Activated CD8-positive, alpha-beta memory T cell treated with anti-CD3 and anti-CD28 coated beads, Interleukin-2, amount 50 U/mL, for 1 hour (primary cell): Measurements from ENCODE around the gene CHRM5.

Experiments
- DNase-seq: peaks from one replicate; pipeline ENCODE4 v3.0.0-alpha.2; 2020; ENCODE audit errors: extremely low read depth

The CHRM5 gene

DNA sequence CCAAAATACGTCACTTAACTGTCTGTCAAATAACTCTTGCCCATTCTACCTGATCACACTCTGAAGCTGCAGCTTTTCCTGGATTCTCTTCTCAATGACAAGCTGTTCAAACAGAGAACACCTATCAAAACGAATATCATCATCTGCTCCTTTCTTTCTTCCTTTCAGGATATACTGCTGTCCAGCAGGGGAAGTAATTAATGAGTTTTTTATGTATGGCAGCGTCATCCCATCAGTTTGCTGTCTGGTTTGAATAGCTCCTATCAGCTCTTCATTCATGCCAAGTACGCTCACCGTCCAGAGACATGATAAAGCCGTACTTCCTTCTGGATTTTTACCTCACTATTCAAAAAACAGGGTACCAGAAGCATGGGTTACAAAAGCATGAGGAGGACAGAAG is at the start of gene CHRM5:
Gene CHRM5 (plus strand): TSS at position 274 of the 400 bp plus-strand sequence. CDS start 94,221 bp downstream, outside the sequence.
- no peak for DNase-seq

GRCh38 chr15:33923446-33923845 is 44.9 kb upstream of the CHRM5 start:
- no peak for DNase-seq

DNA sequence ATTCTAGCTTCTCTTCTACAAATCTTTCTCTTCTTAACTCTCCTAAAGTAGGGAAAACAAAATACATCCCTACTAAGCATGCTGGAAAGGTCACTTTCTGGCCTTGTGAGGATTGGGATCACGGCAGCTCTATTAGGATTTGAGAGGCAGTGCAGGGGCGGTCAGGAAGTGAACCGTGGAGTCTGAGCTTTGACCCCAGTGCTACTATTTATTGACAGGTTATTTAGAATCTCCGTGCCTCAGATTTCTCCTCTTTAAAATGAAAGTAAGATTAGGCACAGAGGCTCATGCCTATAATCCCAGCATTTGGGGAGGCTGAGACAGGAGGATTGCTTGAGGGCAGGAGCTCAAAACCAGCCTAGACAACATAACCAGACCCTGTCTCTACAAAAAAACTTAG is 42.0 kb upstream of the CHRM5 start:
- DNase-seq = no peak

DNA sequence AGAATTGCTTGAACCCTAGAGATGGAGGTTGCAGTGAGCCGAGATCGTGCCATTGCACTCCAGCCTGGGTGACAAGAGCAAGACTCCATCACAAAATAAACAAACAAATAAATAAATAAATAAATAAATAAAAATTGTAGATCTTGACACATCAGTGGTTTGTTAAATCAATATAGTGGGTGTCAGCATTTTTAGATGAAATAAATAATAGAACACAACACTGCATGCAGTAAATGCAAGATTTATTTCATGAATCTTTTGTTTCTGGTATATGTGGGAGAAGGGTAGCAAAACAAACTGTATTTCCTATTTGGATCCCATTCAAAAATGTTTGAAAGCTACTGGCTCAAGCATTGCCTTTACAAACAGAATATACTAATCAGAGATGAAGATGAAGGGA is 35.6 kb upstream of the CHRM5 start:
- DNase-seq = no peak

- no peak for DNase-seq
These were observed 33.9 kb upstream of the CHRM5 start for GRCh38 chr15:33934396-33934795.

DNA sequence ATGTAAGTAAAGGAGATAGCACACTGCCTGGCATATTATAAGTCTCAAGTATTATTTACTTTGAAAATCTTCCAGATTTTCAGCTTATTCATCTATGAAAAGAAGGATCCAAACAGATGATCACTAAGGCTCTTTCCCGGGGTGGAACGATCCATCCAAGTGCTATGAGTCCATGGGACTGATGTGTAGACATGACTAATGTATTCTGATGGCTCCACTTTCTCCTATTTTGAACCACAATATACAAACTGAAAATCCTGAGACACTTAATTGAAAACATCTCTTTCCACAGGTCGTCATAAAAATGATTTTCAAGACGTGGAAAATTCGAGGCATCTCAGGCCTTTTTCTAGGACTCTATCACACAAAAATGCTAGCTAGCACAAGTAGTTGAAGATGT is 33.4 kb upstream of the CHRM5 start:
- no peak for DNase-seq

DNA sequence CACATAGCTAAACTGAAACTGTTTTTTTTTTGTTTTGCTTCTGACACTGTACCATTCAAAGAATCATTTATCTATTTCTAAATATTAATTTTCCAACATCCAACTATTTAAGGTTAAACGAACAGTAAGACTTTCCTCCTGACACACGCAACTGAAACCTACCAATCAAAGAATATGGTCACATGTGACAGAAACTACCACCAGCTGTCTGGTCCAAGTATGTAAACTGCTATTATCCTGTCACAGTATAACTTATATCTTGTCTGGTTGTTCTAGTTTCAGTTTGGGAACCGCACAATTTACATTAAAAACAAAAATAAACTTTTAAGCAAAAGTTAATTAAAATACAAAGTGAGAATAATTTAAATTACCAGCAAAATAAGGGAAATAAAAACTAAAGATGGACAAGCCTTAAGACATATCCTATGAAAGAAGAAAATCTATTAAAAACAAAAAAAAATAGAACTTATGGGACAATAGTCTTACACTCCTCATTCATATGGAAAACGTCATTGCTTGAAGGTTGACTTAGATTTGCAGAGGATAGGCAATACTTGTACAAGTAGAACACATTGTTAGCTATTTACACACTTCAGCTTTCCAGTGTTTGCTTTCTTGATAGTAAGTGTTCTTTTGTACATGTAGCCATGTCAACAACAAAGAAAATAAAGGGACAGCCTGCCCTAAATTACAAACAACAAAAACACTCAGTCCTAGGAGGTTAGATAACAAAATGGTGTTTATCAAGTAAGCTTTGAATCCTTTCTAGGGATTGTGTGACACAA is 26.8 kb upstream of the CHRM5 start:
- no peak for DNase-seq

DNA sequence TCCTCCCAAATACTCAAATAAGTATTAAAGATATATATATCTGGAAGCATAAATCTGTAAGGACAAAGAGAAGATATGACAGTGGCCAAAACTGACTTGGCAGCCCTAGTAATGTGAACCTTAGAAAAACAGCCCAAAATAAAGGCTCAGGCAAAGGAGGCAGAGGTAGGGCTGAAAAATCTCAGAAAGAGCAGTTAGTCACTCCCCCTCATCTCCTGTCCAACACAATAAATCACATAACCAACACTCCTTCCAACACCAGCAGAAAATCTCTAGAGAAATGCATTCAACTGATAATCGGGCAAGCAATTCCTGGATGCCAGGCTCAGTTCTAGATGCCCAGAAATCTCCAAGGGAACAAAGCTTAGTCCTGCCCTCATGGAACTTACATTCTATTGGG is 22.1 kb upstream of the CHRM5 start:
- DNase-seq = no peak

- DNase-seq = no peak
These were observed 12.4 kb upstream of the CHRM5 start for GRCh38 chr15:33955945-33956344.

DNA sequence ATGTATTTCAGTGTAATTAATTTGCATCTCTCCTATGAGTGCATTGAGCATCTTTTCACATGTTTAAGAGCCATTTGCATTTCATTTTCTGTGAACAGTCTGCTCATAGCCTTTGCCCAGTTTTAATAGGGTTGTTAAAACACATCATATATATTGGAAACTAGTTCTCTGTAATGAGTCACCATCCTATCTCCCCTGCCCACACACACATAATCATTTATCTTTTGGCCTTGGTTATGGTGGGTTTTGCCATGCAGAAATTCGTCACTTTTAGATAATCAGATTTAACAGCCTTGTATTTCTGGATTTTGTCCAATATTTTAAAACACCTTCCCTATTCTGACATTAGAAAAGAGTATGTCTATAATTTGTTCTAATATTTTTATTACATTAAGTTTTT is 11.9 kb upstream of the CHRM5 start:
- no peak for DNase-seq

GRCh38 chr15:33959844-33960548 is 8.3 kb upstream of the CHRM5 start:
- no peak for DNase-seq

DNA sequence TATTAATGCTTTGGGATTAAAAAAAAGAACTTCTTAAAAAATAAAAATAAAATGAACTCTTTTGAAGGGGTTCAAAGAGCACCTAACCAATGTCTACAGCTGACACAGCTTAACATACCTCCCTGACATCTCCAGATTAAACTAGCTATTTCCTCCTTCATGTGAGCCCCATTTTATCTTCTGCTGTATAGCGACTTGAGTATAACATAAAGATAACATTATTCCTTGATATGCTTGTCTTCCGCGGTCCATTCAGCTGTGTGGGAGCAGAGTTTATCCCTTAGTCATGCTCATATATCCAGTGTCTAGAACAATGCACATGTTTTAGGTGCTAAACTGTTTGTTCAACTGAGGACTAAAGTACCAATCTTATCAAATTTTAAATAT is 7.8 kb upstream of the CHRM5 start:
- DNase-seq = no peak

GRCh38 chr15:33963831-33964664 is 4.2 kb upstream of the CHRM5 start:
- DNase-seq = no peak

GRCh38 chr15:33964665-33965040 is 3.6 kb upstream of the CHRM5 start:
- DNase-seq = no peak

- no peak for DNase-seq
These were observed 524 bp downstream of the CHRM5 start for GRCh38 chr15:33968821-33969220.

GRCh38 chr15:33971811-33972210 is 3.5 kb downstream of the CHRM5 start:
- DNase-seq = no peak

DNA sequence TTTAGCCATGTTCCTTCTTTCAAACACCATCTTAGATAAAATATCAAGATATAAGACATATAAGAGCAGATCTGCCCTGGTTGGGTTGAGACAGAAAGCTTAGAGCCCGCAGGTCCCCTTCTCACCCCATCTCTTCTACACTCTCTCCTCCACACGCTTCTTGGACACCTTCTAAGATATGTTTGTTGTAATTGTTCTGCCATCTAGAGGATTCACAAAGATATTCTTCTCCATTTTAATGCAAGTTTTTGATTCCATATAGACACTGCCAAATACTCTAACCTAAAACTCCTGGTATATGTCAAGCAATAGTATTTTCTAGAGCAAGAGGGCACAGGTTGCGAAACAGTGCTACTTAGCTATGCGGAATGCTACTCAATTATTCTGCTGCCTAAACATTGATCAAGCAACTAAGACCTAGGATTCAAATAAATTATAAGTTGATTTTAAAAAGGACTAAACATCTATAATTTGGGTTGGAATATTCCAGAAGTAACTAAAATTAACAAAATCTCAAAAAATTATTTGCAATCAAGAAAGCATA is 6.8 kb downstream of the CHRM5 start:
- DNase-seq = no peak

DNA sequence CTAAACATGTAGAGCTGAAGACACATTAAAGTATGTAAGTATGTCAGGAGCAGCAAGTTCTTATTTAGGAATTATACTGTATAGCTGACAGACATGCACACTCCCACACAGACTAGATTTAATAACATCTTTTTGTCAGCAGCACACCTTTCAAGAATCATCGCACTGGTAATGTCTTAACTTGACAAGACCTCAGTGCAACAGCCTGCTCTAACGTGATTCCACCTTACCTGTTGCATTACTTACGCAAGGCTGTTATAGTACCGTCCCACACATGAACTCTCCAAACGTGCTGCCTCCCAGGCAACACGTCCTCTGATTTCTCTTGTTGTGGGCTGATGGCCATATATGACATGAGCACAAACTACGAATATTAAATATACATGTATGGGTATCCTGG is 11.9 kb downstream of the CHRM5 start:
- no peak for DNase-seq

- DNase-seq = no peak
These were observed 14.2 kb downstream of the CHRM5 start for GRCh38 chr15:33982516-33982915.

GRCh38 chr15:33985287-33985686 is 17.0 kb downstream of the CHRM5 start:
- DNase-seq = no peak

GRCh38 chr15:33985751-33986150 is 17.5 kb downstream of the CHRM5 start:
- no peak for DNase-seq

- DNase-seq = no peak
These were observed 19.1 kb downstream of the CHRM5 start for GRCh38 chr15:33987444-33987843.
